ENCODE measurements around the gene EPHB2.

DNA sequence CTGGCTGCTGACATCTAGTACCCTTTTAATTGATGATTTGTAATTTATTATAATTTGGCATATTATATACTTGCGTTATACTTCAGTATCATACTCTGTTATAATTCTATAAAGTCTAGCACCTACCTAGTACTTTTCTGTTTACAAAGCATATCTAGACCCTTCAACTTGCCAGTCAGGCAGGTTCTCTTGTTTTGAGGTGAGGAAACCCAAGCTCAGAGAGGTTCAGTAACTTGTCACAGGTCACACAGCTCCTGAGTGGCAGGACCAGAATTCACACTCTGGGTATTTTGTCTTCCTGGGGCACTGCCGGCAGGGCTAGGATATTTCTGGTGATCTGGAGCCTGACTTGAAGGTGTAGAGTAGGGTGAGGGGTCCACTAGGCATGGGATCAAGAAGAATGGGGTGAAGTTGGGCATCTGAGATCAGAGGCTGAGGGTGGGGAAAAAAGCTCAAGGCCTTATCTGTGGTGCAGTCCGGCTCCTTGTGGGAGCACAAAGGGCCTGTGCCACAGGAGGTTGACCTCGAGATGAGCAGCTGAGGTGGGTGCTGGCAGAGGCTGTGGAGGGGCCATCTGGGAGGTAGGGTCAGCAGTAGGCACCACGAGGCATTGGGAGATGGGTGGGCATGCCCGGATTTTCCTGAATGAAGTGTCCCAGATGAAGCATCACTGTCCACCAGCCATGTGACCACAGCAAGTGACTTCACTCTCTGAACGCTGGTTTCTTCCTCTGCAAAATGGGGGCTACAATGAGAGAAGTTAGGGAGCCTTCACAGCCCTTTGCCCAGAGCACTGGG, 102.6 kb downstream of the EPHB2 start:
- TF ChIP-seq, protein P1, sequence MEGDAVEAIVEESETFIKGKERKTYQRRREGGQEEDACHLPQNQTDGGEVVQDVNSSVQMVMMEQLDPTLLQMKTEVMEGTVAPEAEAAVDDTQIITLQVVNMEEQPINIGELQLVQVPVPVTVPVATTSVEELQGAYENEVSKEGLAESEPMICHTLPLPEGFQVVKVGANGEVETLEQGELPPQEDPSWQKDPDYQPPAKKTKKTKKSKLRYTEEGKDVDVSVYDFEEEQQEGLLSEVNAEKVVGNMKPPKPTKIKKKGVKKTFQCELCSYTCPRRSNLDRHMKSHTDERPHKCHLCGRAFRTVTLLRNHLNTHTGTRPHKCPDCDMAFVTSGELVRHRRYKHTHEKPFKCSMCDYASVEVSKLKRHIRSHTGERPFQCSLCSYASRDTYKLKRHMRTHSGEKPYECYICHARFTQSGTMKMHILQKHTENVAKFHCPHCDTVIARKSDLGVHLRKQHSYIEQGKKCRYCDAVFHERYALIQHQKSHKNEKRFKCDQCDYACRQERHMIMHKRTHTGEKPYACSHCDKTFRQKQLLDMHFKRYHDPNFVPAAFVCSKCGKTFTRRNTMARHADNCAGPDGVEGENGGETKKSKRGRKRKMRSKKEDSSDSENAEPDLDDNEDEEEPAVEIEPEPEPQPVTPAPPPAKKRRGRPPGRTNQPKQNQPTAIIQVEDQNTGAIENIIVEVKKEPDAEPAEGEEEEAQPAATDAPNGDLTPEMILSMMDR (IDR thresholded peaks at IDR 0.05): no peak
- no peak for TF ChIP-seq POLR2A (IDR thresholded peaks at IDR 0.05)
